Fibroblast of lung (primary cell): ENCODE results near the gene CPZ. TPM values are rescaled to one million over a fixed set of nuclear protein-coding genes. Genes with fewer than 3 reads are reported as not detected.

Experiments used
- DNase-seq, 2 donors: peaks; one replicate each; pipeline versions ENCODE4 v3.0.0 to v3.0.0-alpha.2; 2010; ENCODE audit warnings: low read depth in 2 of 2
- H2AFZ ChIP-seq: 2 replicates; pipeline ENCODE4 v1.5.1; 2012; ENCODE audit warnings: low read length, control low read depth, inconsistent platforms
- H3K27ac ChIP-seq: 2 replicates; pipeline ENCODE4 v1.5.1; 2011; ENCODE audit warnings: low read length, control low read depth; ENCODE audit not compliant: insufficient read depth
- H3K27me3 ChIP-seq: 2 replicates; pipeline ENCODE4 v1.5.1; 2011; ENCODE audit warnings: mild to moderate bottlenecking, low read length; ENCODE audit not compliant: control insufficient read depth, insufficient read depth
- H3K36me3 ChIP-seq: 2 replicates; pipeline ENCODE4 v1.5.1; 2011; ENCODE audit warnings: low read length; ENCODE audit not compliant: control insufficient read depth, insufficient read depth
- H3K4me1 ChIP-seq: 2 replicates; pipeline ENCODE4 v1.5.1; 2011; ENCODE audit warnings: low read length; ENCODE audit not compliant: control insufficient read depth, insufficient read depth; ENCODE audit errors: extremely low read depth
- H3K4me2 ChIP-seq: 2 replicates; pipeline ENCODE4 v1.5.1; 2011; ENCODE audit warnings: low read length, control low read depth; ENCODE audit not compliant: insufficient read depth; ENCODE audit errors: extremely low read depth
- H3K4me3 ChIP-seq, 4 experiments: fragments of 200-600 bp in 1 of 4; sonication (generic) in 1 of 4; replicated peaks in 1 of 4; 2 replicates each; pipeline ENCODE4 v1.5.1; 2011 to 2016; ENCODE audit warnings: low read length in 4 of 4, low read depth in 3 of 4, mild to moderate bottlenecking in 3 of 4, control low read depth in 2 of 4, inconsistent platforms in 1 of 4, mixed read lengths in 1 of 4; ENCODE audit not compliant: insufficient read depth in 1 of 4; ENCODE audit errors: control extremely low read depth in 1 of 4
- H3K79me2 ChIP-seq: 2 replicates; pipeline ENCODE4 v1.5.1; 2012; ENCODE audit warnings: mild to moderate bottlenecking, low read length, inconsistent platforms; ENCODE audit not compliant: control insufficient read depth, insufficient read depth
- H3K9ac ChIP-seq: 2 replicates; pipeline ENCODE4 v1.5.1; 2011; ENCODE audit warnings: mild to moderate bottlenecking, low read length, control low read depth; ENCODE audit not compliant: insufficient read depth
- H3K9me3 ChIP-seq: 2 replicates; pipeline ENCODE4 v1.5.1; 2012; ENCODE audit warnings: low read depth, low read length; ENCODE audit not compliant: control insufficient read depth, insufficient read depth
- H4K20me1 ChIP-seq: 2 replicates; pipeline ENCODE4 v1.5.1; 2011; ENCODE audit warnings: low read length; ENCODE audit not compliant: control insufficient read depth, insufficient read depth; ENCODE audit errors: extremely low read depth
- CTCF ChIP-seq, 2 donors: IDR thresholded peaks in 1 of 2; conservative IDR thresholded peaks in 1 of 2; 1 replicate in 1 of 2; 2 replicates in 1 of 2; pipeline ENCODE4 v1.5.1; 2011 to 2012; ENCODE audit warnings: low read length in 2 of 2, control low read depth in 1 of 2, inconsistent platforms in 1 of 2, low read depth in 1 of 2, mild to moderate bottlenecking in 1 of 2
- EZH2 ChIP-seq: IDR thresholded peaks from 2 replicates; pipeline ENCODE4 v1.5.1; 2012; ENCODE audit warnings: low read length, control low read depth, mild to moderate bottlenecking; ENCODE audit errors: missing control alignments
- polyA plus RNA-seq, 2 donors: library from polyadenylated mRNA; depleted of rRNA in 1 of 2; stranded (reverse) in 1 of 2; unstranded in 1 of 2; fragments of >200 nt; gene quantifications; 2 replicates each; pipeline ENCODE4 v1.2.1, GENCODE V29; 2011 to 2012; ENCODE audit warnings: missing spikeins in 1 of 2
- total RNA-seq: library from RNA; depleted of rRNA; stranded (reverse); fragments of >200 nt; gene quantifications from 2 replicates; pipeline ENCODE4 v1.2.1, GENCODE V29; 2014

Gene CPZ
- total and polyA plus RNA-seq, 2 donors (not counting 1 experiment from before 2014, with no cell fraction given) = 7.1 to 24.4 TPM

DNA sequence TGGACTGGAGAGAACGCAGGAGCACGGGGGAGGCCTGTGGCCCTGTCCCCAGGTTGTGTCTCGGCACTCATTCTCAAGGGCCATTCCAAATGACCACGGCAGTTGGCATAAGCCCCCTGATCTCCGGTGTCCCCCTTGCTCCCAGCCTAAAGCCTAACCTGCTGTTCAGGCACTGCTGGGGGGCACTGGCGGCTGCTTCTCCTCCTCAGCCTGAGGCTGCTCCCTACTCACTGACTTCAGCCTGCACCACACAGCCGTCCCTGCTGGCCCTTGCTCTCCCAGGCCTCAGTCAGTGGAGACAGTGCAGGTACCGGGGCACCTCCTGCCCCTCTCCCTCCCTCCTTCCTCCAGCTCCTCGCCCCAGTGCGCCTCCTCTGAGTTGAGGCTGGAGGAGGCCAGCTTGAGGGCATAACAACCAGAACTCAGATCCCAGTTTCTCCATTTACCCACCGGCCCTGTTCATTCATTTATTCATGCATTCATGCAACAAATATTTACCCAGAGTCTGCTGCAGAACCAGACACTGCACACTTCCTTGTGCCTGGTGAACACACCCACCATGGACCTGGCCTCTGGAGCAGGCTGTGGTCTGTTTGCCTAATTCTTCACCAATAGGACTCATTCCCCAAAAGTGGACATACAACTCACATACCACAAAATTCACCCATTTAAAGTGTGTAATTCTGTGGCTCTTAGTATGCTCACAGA lies 65.0 kb downstream of the CPZ start:
- no peak for DNase-seq
- no peaks in the 10 kb centered on the region for H3K4me1 ChIP-seq
- H4K20me1 ChIP-seq = no peaks in the 10 kb centered on the region
- H3K9me3 ChIP-seq = no peaks in the 10 kb centered on the region
- H3K4me3 ChIP-seq = no peak overlapping the region
- no peak overlapping the region for H3K4me2 ChIP-seq
- H3K27ac ChIP-seq = no peak overlapping the region
- TF ChIP-seq EZH2 (no peak), CTCF (conservative IDR thresholded peaks at IDR 0.05 in 1 of 2, IDR thresholded peaks at IDR 0.05 in 1 of 2; ENCODE audit: low read depth in 1 of 2, low read length in 2 of 2) (no peak)
- no peak overlapping the region for H2AFZ ChIP-seq
- no peak overlapping the region for H3K9ac ChIP-seq
- no peaks in the 10 kb centered on the region for H3K36me3 ChIP-seq
- H3K27me3 ChIP-seq = no peaks in the 10 kb centered on the region
- H3K79me2 ChIP-seq = no peaks in the 10 kb centered on the region

GRCh38 chr4:8662776-8663175 lies 70.2 kb downstream of the CPZ start:
- no peak for DNase-seq
- H3K4me1 ChIP-seq = no peaks in the 10 kb centered on the region
- H3K27ac ChIP-seq = no peak overlapping the region
- H4K20me1 ChIP-seq = no peaks in the 10 kb centered on the region
- H3K27me3 ChIP-seq = no peaks in the 10 kb centered on the region
- H3K9me3 ChIP-seq = no peaks in the 10 kb centered on the region
- H3K9ac ChIP-seq = no peak overlapping the region
- H3K36me3 ChIP-seq = no peaks in the 10 kb centered on the region
- H3K79me2 ChIP-seq = no peaks in the 10 kb centered on the region
- H3K4me2 ChIP-seq = no peak overlapping the region
- H3K4me3 ChIP-seq = no peak overlapping the region
- H2AFZ ChIP-seq = no peak overlapping the region
- TF ChIP-seq EZH2 (no peak), CTCF (conservative IDR thresholded peaks at IDR 0.05 in 1 of 2, IDR thresholded peaks at IDR 0.05 in 1 of 2; ENCODE audit: low read depth in 1 of 2, low read length in 2 of 2) (no peak)

DNA sequence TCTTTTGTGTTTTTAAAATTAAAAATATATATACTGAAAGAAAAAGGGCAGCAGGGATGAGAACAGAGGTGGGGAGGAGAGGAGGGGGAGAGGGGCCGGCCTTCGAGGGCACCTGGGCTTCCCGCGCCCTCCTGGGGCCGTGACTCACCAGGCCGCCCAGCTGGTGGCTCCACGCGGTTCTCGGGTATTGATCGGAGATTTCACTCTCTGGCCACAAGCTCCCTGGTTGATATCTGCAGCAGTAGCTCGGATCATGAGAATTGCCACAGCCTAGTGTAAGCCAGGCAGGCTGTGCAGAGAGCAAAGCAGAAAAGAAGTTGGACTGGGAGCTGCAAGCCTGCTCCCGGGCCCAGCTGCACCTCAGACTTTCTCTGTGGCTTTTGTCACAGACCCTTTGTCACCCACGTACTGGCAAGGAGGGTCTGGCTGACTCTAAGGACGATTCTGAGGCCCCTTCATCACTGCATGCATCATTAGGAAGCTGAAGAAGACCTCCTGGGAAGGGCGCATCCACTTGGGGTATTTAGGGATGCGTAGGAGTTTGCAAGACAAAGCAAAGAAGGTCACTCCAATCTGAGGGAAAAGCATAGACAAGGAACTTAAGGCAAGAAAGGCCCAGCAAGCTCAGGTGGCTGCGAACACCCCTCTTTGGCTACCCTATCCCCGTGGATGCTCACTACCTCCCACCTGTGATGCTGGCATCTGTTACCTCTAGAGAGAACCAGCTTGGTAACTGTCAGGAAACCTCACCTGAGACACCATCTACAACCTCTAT lies 71.7 kb downstream of the CPZ start:
- Histone ChIP-seq H3K9me3 (no peaks in the 10 kb centered on the region), H3K79me2 (no peaks in the 10 kb centered on the region), H3K27ac (no peak overlapping the region), H2AFZ (no peak overlapping the region), H3K27me3 (no peaks in the 10 kb centered on the region), H3K9ac (no peak overlapping the region), H3K4me1 (no peaks in the 10 kb centered on the region), H3K4me2 (no peak overlapping the region), H3K36me3 (no peaks in the 10 kb centered on the region), H4K20me1 (no peaks in the 10 kb centered on the region), H3K4me3 (no peak overlapping the region)
- TF ChIP-seq EZH2 (no peak), CTCF (conservative IDR thresholded peaks at IDR 0.05 in 1 of 2, IDR thresholded peaks at IDR 0.05 in 1 of 2; ENCODE audit: low read depth in 1 of 2, low read length in 2 of 2) (no peak)
- DNase-seq = no peak
